A549 (cell line): ENCODE results near the gene UMOD. TPM values are rescaled to one million over a fixed set of nuclear protein-coding genes. Genes with fewer than 3 reads are reported as not detected.

Experiments used
- ATAC-seq, 2 experiments: fragments of 200-7000 bp in 1 of 2; fragments of >200 bp in 1 of 2; cut with Nextera tagmentation in 1 of 2; cut with Tn5 transposase in 1 of 2; 3 replicates each; pipeline versions ENCODE4 v1.8.0 to v1.9.1; 2018 to 2020; ENCODE audit warnings: mild to moderate bottlenecking in 1 of 2, moderate library complexity in 1 of 2
- CTCF ChIA-PET: fragments of 300-600 bp; sonication (Branson Sonifier 250); formaldehyde crosslinking; extraction: SDS; loops from one replicate; lab custom pipeline; 2021; ENCODE audit warnings: antibody characterized with exemption, inconsistent platforms; lab: Yijun Ruan, JAX
- POLR2A ChIA-PET: fragments of 350-600 bp; formaldehyde crosslinking; extraction: SDS; loops from one replicate; lab custom pipeline; 2021; ENCODE audit warnings: antibody characterized with exemption, inconsistent platforms; lab: Yijun Ruan, JAX
- DNase-seq, 2 experiments: peaks; one replicate each; pipeline versions ENCODE4 v3.0.0 to v3.0.0-alpha.2; 2011 to 2016; ENCODE audit warnings: low read depth in 1 of 2, low spot score in 1 of 2
- FAIRE-seq: peaks from 2 replicates; lab custom pipeline; 2011; peaks lifted over from hg19 to GRCh38; lab: Jason Lieb, UNC
- H3K27ac ChIP-seq, 2 experiments: fragments of >200 bp; sonication (Bioruptor Twin); formaldehyde crosslinking; 3 replicates each; pipeline ENCODE4 v1.5.1; 2016 to 2017
- H3K4me1 ChIP-seq: fragments of >200 bp; sonication (Bioruptor Twin); formaldehyde crosslinking; 3 replicates; pipeline ENCODE4 v1.6.1; 2016
- H3K4me2 ChIP-seq: fragments of >200 bp; sonication (Bioruptor Twin); formaldehyde crosslinking; 3 replicates; pipeline ENCODE4 v1.6.1; 2016
- H3K4me3 ChIP-seq: fragments of >200 bp; sonication (Bioruptor Twin); formaldehyde crosslinking; 3 replicates; pipeline ENCODE4 v1.5.1; 2016
- H3K9me3 ChIP-seq: fragments of >200 bp; sonication (Bioruptor Twin); formaldehyde crosslinking; 3 replicates; pipeline ENCODE4 v1.6.1; 2016
- BHLHE40 ChIP-seq: IDR thresholded peaks from 2 replicates; pipeline ENCODE4 v1.6.1; 2012; ENCODE audit warnings: low read depth, low read length, inconsistent platforms
- CEBPB ChIP-seq, 2 experiments: fragments of >200 bp in 1 of 2; sonication (Bioruptor Twin) in 1 of 2; formaldehyde crosslinking in 1 of 2; IDR thresholded peaks; 2 replicates each; pipeline ENCODE4 v1.6.1; 2012 to 2016
- EHMT2 ChIP-seq: fragments of 200-600 bp; sonication (generic); IDR thresholded peaks from 2 replicates; pipeline ENCODE4 v1.6.1; 2016; ENCODE audit warnings: antibody characterized with exemption, low read depth, mild to moderate bottlenecking, moderate library complexity
- EP300 ChIP-seq, 2 experiments: fragments of >200 bp; sonication (Bioruptor Twin); formaldehyde crosslinking; IDR thresholded peaks; 2 replicates in 1 of 2; 3 replicates in 1 of 2; pipeline ENCODE4 v1.6.1; 2016 to 2017
- FOSB ChIP-seq: fragments of 250-450 bp; sonication (Bioruptor Pico); IDR thresholded peaks from 2 replicates; pipeline ENCODE4 v1.5.0; 2020; ENCODE audit warnings: mild to moderate bottlenecking, moderate library complexity
- GATA3 ChIP-seq: IDR thresholded peaks from 2 replicates; pipeline ENCODE4 v1.6.1; 2012; ENCODE audit warnings: borderline replicate concordance
- HOXB5 ChIP-seq: fragments of 250-450 bp; sonication (Bioruptor Pico); IDR thresholded peaks from 2 replicates; pipeline ENCODE4 v1.5.0; 2020; ENCODE audit warnings: mild to moderate bottlenecking, moderate library complexity
- KDM1A ChIP-seq: fragments of 200-600 bp; sonication (generic); IDR thresholded peaks from 2 replicates; pipeline ENCODE4 v1.6.1; 2016; ENCODE audit warnings: low read depth, mild to moderate bottlenecking
- NFE2L2 ChIP-seq: fragments of 150-350 bp; conservative IDR thresholded peaks from 2 replicates; pipeline ENCODE4 v1.6.1; 2014; ENCODE audit warnings: low read length
- NPAS2 ChIP-seq: fragments of 250-450 bp; sonication (Bioruptor Pico); IDR thresholded peaks from 2 replicates; pipeline ENCODE4 v1.8.0; 2022; ENCODE audit warnings: mild to moderate bottlenecking, moderate library complexity, borderline replicate concordance
- NR3C1 ChIP-seq: fragments of >200 bp; sonication (Bioruptor Twin); formaldehyde crosslinking; IDR thresholded peaks from 3 replicates; pipeline ENCODE4 v1.6.1; 2017
- PHF8 ChIP-seq: fragments of 200-600 bp; sonication (generic); IDR thresholded peaks from 2 replicates; pipeline ENCODE4 v1.6.1; 2016; ENCODE audit warnings: low read depth, mild to moderate bottlenecking, antibody characterized with exemption, moderate library complexity, borderline replicate concordance
- POLR2A ChIP-seq: IDR thresholded peaks from 2 replicates; pipeline ENCODE4 v1.6.1; 2012; ENCODE audit warnings: mild to moderate bottlenecking, low read length
- POLR2AphosphoS2 ChIP-seq: conservative IDR thresholded peaks from 2 replicates; pipeline ENCODE4 v1.6.1; 2012; ENCODE audit warnings: low read length, improper control_type of control experiment, inconsistent platforms
- RAD21 ChIP-seq, 2 experiments: fragments of >200 bp in 1 of 2; sonication (Bioruptor Twin) in 1 of 2; formaldehyde crosslinking in 1 of 2; IDR thresholded peaks in 1 of 2; conservative IDR thresholded peaks in 1 of 2; 2 replicates in 1 of 2; 3 replicates in 1 of 2; pipeline ENCODE4 v1.6.1; 2012 to 2018; ENCODE audit warnings: inconsistent platforms in 1 of 2
- RCOR1 ChIP-seq: fragments of 150-350 bp; IDR thresholded peaks from 2 replicates; pipeline ENCODE4 v1.6.1; 2014; ENCODE audit warnings: antibody characterized with exemption, low read length, low read depth
- RFX5 ChIP-seq: fragments of 450-650 bp; IDR thresholded peaks from 2 replicates; pipeline ENCODE4 v1.7.1; 2014; ENCODE audit warnings: antibody characterized with exemption, mild to moderate bottlenecking, moderate library complexity
- SMC3 ChIP-seq: fragments of >200 bp; sonication (Bioruptor Twin); formaldehyde crosslinking; IDR thresholded peaks from 3 replicates; pipeline ENCODE4 v1.6.1; 2018; ENCODE audit warnings: inconsistent platforms
- ZFP36 ChIP-seq: fragments of 450-650 bp; IDR thresholded peaks from 2 replicates; pipeline ENCODE4 v1.6.1; 2014; ENCODE audit warnings: borderline replicate concordance; ENCODE audit not compliant: partially characterized antibody
- ZNF302 ChIP-seq: fragments of 250-450 bp; sonication (Bioruptor Pico); IDR thresholded peaks from 2 replicates; pipeline ENCODE4 v1.9.0; 2021; ENCODE audit warnings: inconsistent platforms, mild to moderate bottlenecking, moderate library complexity
- WGBS: methylation state at CpG from one replicate; pipeline ENCODE4 v1.1.6; 2017; ENCODE audit errors: missing lambda C conversion rate; 5-methylcytosine and 5-hydroxymethylcytosine counted together
- polyA plus RNA-seq, 4 experiments: library from polyadenylated mRNA; depleted of rRNA in 3 of 4; stranded (reverse); fragments of >200 nt; fragmentation: RNase III in 1 of 4; extraction: RNeasy Plus Mini Kit Qiagen cat#74134 plus additional on column Dnase treatment in 1 of 4; gene quantifications; 2 replicates in 3 of 4; 3 replicates in 1 of 4; pipeline ENCODE4 v1.2.3, GENCODE V29; 2011 to 2017
- TF ChIP-seq, protein P1 (sequence below): IDR thresholded peaks from 2 replicates; pipeline ENCODE4 v1.6.1; 2012
- TF ChIP-seq, protein P2 (sequence below): fragments of 450-650 bp; IDR thresholded peaks from 2 replicates; pipeline ENCODE4 v1.6.1; 2014; ENCODE audit warnings: antibody characterized with exemption
- TF ChIP-seq, protein P3 (sequence below): IDR thresholded peaks from 2 replicates; pipeline ENCODE4 v1.6.1; 2012; ENCODE audit warnings: low read depth, borderline replicate concordance
- TF ChIP-seq, protein P4 (sequence below): fragments of >200 bp; sonication (Bioruptor Twin); formaldehyde crosslinking; IDR thresholded peaks from 2 replicates; pipeline ENCODE4 v1.6.1; 2016
- TF ChIP-seq, protein P5 (sequence below): fragments of >200 bp; sonication (Bioruptor Twin); formaldehyde crosslinking; IDR thresholded peaks from 3 replicates; pipeline ENCODE4 v1.5.1; 2016
- TF ChIP-seq, protein P6 (sequence below): fragments of 200-600 bp; sonication (generic); IDR thresholded peaks from 2 replicates; pipeline ENCODE4 v1.6.1; 2016; ENCODE audit warnings: antibody characterized with exemption, mild to moderate bottlenecking, moderate library complexity

UMOD gene
- polyA plus RNA-seq, 2 of the 4 experiments (the other 2 are of a cell fraction): not detected

DNA sequence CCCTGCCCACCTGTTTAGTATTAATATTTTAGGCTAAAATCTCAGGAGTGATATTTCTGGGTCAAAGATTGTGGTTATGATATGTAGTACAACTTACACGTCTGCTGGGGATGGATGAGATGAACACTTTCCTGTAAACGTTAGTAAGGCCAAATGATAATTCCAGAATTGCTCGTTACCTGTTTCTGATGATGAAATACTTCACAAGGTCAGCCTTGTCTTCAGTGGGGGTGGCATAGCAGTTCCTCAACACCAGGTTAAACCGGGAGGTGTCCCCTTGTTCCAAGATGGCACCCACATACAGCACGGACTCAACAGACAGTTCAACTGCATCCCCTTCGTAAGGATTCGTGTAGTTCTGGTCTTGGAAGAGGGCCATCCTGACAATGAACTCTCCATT is 34.5 kb downstream of the UMOD start:
- 7% methylated on average over 7 of the region's 7 CpGs for WGBS
- DNase-seq (no peak), FAIRE-seq (no peak)
- Histone ChIP-seq H3K4me2 (no peak overlapping the region), H3K4me3 (no peak overlapping the region), H3K9me3 (no peaks in the 10 kb centered on the region; the same call in 2 of the 3 replicates), H3K27ac (no peak overlapping the region)
- ChIA-PET CTCF (interaction anchor here (1.7 kb wide), 1 partner anchor 17 kb away, joined by 5 read pairs; no protein-coding TSS in a partner anchor), POLR2A (no interaction called here)
- TF ChIP-seq NPAS2: no peak
- no peak for TF ChIP-seq RCOR1
- TF ChIP-seq FOSB (CRISPR knock-in tag): no peak
- TF ChIP-seq HOXB5: no peak
- TF ChIP-seq, protein P1, sequence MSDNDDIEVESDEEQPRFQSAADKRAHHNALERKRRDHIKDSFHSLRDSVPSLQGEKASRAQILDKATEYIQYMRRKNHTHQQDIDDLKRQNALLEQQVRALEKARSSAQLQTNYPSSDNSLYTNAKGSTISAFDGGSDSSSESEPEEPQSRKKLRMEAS: no peak
- no peak for TF ChIP-seq CEBPB (IDR thresholded peaks at IDR 0.05)
- TF ChIP-seq POLR2AphosphoS2: no peak
- TF ChIP-seq GATA3: no peak
- no peak for TF ChIP-seq EP300 (IDR thresholded peaks at IDR 0.05)
- TF ChIP-seq SMC3: no peak
- TF ChIP-seq ZFP36: no peak
- TF ChIP-seq RFX5: no peak
- TF ChIP-seq NFE2L2: no peak
- no peak for TF ChIP-seq RAD21 (conservative IDR thresholded peaks at IDR 0.05 in 1 of 2, IDR thresholded peaks at IDR 0.05 in 1 of 2)
- TF ChIP-seq, protein P2, sequence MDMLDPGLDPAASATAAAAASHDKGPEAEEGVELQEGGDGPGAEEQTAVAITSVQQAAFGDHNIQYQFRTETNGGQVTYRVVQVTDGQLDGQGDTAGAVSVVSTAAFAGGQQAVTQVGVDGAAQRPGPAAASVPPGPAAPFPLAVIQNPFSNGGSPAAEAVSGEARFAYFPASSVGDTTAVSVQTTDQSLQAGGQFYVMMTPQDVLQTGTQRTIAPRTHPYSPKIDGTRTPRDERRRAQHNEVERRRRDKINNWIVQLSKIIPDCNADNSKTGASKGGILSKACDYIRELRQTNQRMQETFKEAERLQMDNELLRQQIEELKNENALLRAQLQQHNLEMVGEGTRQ: no peak
- no peak for TF ChIP-seq BHLHE40
- no peak for TF ChIP-seq EHMT2
- TF ChIP-seq, all 56 proteins: peak for 0
- ATAC-seq: no peak
- no peaks in the 10 kb centered on the region for H3K4me1 ChIP-seq

DNA sequence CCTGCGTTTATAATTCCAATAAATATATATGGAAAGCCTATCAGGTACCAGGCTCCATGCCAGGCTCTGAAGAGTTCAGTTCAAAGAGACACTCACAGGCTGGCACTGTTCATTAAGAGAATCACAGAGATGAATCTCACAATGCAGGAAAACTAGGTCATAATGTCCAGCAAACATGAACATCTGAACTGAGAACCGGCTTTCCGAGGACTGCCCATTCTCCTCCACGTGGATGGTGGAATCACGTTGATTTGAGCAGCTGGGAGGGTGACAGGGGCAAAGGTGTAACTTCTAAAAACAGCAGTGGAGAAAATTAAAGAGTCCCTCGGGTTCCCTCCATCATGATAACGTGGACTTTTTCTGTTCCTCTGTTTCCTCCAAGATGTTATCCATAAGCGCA is 35.4 kb downstream of the UMOD start:
- ChIA-PET POLR2A (no interaction called here), CTCF (interaction anchor here (1.7 kb wide), 1 partner anchor 17 kb away, joined by 5 read pairs; no protein-coding TSS in a partner anchor)

More for the DNA sequence above, 35.4 kb downstream of the UMOD start:
- H3K4me2 ChIP-seq: no peak overlapping the region
- no peaks in the 10 kb centered on the region for H3K4me1 ChIP-seq
- no peak for DNase-seq
- ATAC-seq: no peak
- FAIRE-seq: no peak
- no peak overlapping the region for H3K4me3 ChIP-seq
- H3K27ac ChIP-seq: no peak overlapping the region
- TF ChIP-seq, protein P3, sequence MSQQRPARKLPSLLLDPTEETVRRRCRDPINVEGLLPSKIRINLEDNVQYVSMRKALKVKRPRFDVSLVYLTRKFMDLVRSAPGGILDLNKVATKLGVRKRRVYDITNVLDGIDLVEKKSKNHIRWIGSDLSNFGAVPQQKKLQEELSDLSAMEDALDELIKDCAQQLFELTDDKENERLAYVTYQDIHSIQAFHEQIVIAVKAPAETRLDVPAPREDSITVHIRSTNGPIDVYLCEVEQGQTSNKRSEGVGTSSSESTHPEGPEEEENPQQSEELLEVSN: no peak
- TF ChIP-seq, protein P4, sequence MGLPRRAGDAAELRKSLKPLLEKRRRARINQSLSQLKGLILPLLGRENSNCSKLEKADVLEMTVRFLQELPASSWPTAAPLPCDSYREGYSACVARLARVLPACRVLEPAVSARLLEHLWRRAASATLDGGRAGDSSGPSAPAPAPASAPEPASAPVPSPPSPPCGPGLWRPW: no peak
- no peak for TF ChIP-seq KDM1A
- TF ChIP-seq, protein P5, sequence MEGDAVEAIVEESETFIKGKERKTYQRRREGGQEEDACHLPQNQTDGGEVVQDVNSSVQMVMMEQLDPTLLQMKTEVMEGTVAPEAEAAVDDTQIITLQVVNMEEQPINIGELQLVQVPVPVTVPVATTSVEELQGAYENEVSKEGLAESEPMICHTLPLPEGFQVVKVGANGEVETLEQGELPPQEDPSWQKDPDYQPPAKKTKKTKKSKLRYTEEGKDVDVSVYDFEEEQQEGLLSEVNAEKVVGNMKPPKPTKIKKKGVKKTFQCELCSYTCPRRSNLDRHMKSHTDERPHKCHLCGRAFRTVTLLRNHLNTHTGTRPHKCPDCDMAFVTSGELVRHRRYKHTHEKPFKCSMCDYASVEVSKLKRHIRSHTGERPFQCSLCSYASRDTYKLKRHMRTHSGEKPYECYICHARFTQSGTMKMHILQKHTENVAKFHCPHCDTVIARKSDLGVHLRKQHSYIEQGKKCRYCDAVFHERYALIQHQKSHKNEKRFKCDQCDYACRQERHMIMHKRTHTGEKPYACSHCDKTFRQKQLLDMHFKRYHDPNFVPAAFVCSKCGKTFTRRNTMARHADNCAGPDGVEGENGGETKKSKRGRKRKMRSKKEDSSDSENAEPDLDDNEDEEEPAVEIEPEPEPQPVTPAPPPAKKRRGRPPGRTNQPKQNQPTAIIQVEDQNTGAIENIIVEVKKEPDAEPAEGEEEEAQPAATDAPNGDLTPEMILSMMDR: no peak
- no peak for TF ChIP-seq PHF8
- TF ChIP-seq, protein P6, sequence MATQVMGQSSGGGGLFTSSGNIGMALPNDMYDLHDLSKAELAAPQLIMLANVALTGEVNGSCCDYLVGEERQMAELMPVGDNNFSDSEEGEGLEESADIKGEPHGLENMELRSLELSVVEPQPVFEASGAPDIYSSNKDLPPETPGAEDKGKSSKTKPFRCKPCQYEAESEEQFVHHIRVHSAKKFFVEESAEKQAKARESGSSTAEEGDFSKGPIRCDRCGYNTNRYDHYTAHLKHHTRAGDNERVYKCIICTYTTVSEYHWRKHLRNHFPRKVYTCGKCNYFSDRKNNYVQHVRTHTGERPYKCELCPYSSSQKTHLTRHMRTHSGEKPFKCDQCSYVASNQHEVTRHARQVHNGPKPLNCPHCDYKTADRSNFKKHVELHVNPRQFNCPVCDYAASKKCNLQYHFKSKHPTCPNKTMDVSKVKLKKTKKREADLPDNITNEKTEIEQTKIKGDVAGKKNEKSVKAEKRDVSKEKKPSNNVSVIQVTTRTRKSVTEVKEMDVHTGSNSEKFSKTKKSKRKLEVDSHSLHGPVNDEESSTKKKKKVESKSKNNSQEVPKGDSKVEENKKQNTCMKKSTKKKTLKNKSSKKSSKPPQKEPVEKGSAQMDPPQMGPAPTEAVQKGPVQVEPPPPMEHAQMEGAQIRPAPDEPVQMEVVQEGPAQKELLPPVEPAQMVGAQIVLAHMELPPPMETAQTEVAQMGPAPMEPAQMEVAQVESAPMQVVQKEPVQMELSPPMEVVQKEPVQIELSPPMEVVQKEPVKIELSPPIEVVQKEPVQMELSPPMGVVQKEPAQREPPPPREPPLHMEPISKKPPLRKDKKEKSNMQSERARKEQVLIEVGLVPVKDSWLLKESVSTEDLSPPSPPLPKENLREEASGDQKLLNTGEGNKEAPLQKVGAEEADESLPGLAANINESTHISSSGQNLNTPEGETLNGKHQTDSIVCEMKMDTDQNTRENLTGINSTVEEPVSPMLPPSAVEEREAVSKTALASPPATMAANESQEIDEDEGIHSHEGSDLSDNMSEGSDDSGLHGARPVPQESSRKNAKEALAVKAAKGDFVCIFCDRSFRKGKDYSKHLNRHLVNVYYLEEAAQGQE: no peak
- no peak for TF ChIP-seq FOSB (CRISPR knock-in tag)
- TF ChIP-seq POLR2AphosphoS2: no peak
- no peak for TF ChIP-seq NR3C1
- no peak for TF ChIP-seq ZNF302 (CRISPR knock-in tag)
- no peak for TF ChIP-seq POLR2A
- 14% methylated on average over 7 of the region's 8 CpGs for WGBS
- no peaks in the 10 kb centered on the region; the same call in 2 of the 3 replicates for H3K9me3 ChIP-seq
